Body of pancreas (tissue), 4 donors: ENCODE results near the gene STIM1.

Source experiments
- POLR2A ChIP-seq, 3 donors: fragments of 450-650 bp; IDR thresholded peaks; one replicate each; pipeline ENCODE4 v1.6.1; 2016; ENCODE audit warnings: antibody characterized with exemption in 3 of 3, mild to moderate bottlenecking in 2 of 3
- TF ChIP-seq, protein P1 (sequence below), 7 experiments: fragments of 450-650 bp in 4 of 7; fragments of 200-600 bp in 3 of 7; sonication (generic) in 3 of 7; IDR thresholded peaks; one replicate each; pipeline ENCODE4 v1.5.1; 2016 to 2019; ENCODE audit warnings: antibody characterized with exemption in 7 of 7

DNA sequence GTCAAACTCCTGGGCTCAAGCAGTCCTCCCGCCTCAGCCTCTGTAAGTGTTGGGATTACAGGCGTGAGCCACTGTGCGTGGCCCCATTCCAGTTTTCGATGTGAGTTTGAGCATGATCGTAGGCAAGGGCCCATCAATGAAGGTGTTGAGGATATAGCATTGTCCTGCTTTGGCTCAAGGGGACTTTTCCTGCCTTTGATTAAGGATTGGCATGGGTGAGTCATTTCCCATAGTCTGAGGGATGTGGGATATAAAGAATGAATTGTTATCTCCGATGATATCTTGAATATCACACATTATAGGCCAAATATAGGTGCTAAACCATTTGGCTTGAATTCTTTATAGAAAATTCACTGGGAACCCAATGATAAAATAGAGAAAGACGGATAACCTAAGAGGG is 30.4 kb downstream of the STIM1 start:
- TF ChIP-seq, protein P1, sequence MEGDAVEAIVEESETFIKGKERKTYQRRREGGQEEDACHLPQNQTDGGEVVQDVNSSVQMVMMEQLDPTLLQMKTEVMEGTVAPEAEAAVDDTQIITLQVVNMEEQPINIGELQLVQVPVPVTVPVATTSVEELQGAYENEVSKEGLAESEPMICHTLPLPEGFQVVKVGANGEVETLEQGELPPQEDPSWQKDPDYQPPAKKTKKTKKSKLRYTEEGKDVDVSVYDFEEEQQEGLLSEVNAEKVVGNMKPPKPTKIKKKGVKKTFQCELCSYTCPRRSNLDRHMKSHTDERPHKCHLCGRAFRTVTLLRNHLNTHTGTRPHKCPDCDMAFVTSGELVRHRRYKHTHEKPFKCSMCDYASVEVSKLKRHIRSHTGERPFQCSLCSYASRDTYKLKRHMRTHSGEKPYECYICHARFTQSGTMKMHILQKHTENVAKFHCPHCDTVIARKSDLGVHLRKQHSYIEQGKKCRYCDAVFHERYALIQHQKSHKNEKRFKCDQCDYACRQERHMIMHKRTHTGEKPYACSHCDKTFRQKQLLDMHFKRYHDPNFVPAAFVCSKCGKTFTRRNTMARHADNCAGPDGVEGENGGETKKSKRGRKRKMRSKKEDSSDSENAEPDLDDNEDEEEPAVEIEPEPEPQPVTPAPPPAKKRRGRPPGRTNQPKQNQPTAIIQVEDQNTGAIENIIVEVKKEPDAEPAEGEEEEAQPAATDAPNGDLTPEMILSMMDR (IDR thresholded peaks at IDR 0.05), result no peak
- TF ChIP-seq POLR2A (IDR thresholded peaks at IDR 0.05), result no peak
